HL-60 (cell line): ENCODE measurements around the gene GPATCH4.

Experiments
- DNase-seq, 2 experiments: peaks; one replicate each; pipeline ENCODE4 v3.0.0-alpha.2; 2010 to 2020; ENCODE audit warnings: low read depth in 1 of 2, low spot score in 1 of 2
- H3K27ac ChIP-seq: fragments of 250-450 bp; sonication (Bioruptor Pico); replicated peaks from 2 replicates; pipeline ENCODE4 v1.5.1; 2020; ENCODE audit warnings: mild to moderate bottlenecking, moderate library complexity
- H3K27me3 ChIP-seq: fragments of 250-450 bp; sonication (Bioruptor Pico); 2 replicates; pipeline ENCODE4 v1.5.1; 2021; ENCODE audit warnings: mild to moderate bottlenecking, moderate library complexity; ENCODE audit not compliant: insufficient read depth, poor library complexity, severe bottlenecking
- H3K4me3 ChIP-seq: replicated peaks from 2 replicates; pipeline ENCODE4 v1.5.1; 2011; ENCODE audit warnings: mild to moderate bottlenecking, control low read depth, low read length; ENCODE audit not compliant: insufficient read depth
- CTCF ChIP-seq: IDR thresholded peaks from one replicate; pipeline ENCODE4 v1.5.1; 2011; ENCODE audit warnings: low read length, control low read depth, inconsistent platforms; ENCODE audit not compliant: insufficient read depth
- GABPA ChIP-seq: IDR thresholded peaks from 2 replicates; pipeline ENCODE4 v1.6.1; 2012; ENCODE audit warnings: low read depth
- POLR2AphosphoS5 ChIP-seq: IDR thresholded peaks from 2 replicates; pipeline ENCODE4 v1.6.1; 2012; ENCODE audit warnings: low read depth
- SPI1 ChIP-seq: IDR thresholded peaks from 2 replicates; pipeline ENCODE4 v1.6.1; 2012; ENCODE audit warnings: low read depth, mild to moderate bottlenecking, borderline replicate concordance
- TF ChIP-seq, protein P1 (sequence below): IDR thresholded peaks from 2 replicates; pipeline ENCODE4 v1.6.1; 2012; ENCODE audit warnings: low read depth; ENCODE audit not compliant: insufficient replicate concordance

The GPATCH4 gene

GRCh38 chr1:156618853-156619581, 17.7 kb upstream of the GPATCH4 start, which contains the start of gene HAPLN2:
HAPLN2 (plus strand) TSS chr1:156619415; CDS start chr1:156623491, 4,076 bp downstream.
- DNase-seq = no peak
- no peak within 1 kb of the TSS for H3K4me3 ChIP-seq
- peaks cover 46% of the 10 kb centered on the region for H3K27me3 ChIP-seq
- H3K27ac ChIP-seq = no peak within 1 kb of the TSS
- TF ChIP-seq, protein P1, sequence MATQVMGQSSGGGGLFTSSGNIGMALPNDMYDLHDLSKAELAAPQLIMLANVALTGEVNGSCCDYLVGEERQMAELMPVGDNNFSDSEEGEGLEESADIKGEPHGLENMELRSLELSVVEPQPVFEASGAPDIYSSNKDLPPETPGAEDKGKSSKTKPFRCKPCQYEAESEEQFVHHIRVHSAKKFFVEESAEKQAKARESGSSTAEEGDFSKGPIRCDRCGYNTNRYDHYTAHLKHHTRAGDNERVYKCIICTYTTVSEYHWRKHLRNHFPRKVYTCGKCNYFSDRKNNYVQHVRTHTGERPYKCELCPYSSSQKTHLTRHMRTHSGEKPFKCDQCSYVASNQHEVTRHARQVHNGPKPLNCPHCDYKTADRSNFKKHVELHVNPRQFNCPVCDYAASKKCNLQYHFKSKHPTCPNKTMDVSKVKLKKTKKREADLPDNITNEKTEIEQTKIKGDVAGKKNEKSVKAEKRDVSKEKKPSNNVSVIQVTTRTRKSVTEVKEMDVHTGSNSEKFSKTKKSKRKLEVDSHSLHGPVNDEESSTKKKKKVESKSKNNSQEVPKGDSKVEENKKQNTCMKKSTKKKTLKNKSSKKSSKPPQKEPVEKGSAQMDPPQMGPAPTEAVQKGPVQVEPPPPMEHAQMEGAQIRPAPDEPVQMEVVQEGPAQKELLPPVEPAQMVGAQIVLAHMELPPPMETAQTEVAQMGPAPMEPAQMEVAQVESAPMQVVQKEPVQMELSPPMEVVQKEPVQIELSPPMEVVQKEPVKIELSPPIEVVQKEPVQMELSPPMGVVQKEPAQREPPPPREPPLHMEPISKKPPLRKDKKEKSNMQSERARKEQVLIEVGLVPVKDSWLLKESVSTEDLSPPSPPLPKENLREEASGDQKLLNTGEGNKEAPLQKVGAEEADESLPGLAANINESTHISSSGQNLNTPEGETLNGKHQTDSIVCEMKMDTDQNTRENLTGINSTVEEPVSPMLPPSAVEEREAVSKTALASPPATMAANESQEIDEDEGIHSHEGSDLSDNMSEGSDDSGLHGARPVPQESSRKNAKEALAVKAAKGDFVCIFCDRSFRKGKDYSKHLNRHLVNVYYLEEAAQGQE = no peak
- TF ChIP-seq GABPA (no peak), CTCF (peak; percentile 44), POLR2AphosphoS5 (no peak), SPI1 (no peak)

GRCh38 chr1:156616463-156616862, 15.2 kb upstream of the GPATCH4 start:
- no peak for DNase-seq
- TF ChIP-seq, protein P1 = no peak
- TF ChIP-seq SPI1 (no peak), POLR2AphosphoS5 (no peak), CTCF (no peak), GABPA (no peak)

GRCh38 chr1:156615946-156616345, 14.7 kb upstream of the GPATCH4 start:
- no peak overlapping the region for H3K4me3 ChIP-seq
- no peak for DNase-seq
- no peak overlapping the region for H3K27ac ChIP-seq
- no peak for TF ChIP-seq CTCF
- TF ChIP-seq SPI1 = no peak
- TF ChIP-seq, protein P1 = no peak
- no peak for TF ChIP-seq GABPA
- no peak for TF ChIP-seq POLR2AphosphoS5
- H3K27me3 ChIP-seq = peaks cover 28% of the 10 kb centered on the region

More at GRCh38 chr1:156616463-156616862, 15.2 kb upstream of the GPATCH4 start:
- Histone ChIP-seq H3K4me3 (no peak overlapping the region), H3K27me3 (peaks cover 28% of the 10 kb centered on the region), H3K27ac (no peak overlapping the region)
